Measurements from ENCODE around the gene PBRM1. TPM values are rescaled to one million over a fixed set of nuclear protein-coding genes. Genes with fewer than 3 reads are reported as not detected.

PBRM1 gene
- total and polyA plus RNA-seq, 2 of the 8 experiments (the other 6 are each of a cell fraction or from before 2014, with no cell fraction given) = 19.3 to 65.8 TPM

DNA sequence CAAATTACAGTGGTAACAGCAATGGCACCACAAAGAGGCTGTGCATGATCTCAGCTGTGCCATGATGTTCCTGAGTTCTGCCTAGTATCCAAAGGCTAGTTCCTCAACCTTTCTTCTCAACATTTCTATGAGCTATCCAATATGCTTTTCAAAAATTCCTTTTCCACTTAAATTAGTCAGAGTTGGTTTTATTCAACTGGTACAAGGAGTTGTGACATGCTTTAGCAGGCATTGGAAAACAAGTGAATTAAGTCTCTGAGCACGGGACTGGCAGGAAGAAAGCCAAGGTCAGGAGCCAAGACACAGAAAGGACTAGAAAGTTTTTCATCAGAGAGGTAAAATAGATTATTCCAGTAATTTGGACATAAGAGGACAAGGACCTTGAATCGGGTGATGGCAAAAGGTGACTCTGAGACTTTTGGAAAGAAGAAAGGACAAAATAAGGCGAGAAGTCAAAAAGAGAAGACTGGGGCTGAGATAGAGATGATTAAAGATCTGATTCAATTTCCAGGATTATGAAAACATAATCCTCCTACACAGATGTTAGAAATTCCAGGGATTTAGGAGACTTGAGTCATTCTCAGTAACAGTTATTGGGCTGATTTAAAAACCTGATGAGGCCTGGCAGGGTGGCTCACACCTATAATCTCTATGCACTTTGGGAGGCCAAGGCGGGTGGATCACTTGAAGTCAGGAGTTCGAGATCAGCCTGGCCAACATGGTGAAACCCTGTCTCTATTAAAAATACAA lies 36.1 kb downstream of the PBRM1 start:
- no peak overlapping the region for H4K8ac ChIP-seq (ENCODE audit: extremely low read depth, insufficient read depth, low read length)
- no peak overlapping the region for H2BK20ac ChIP-seq (ENCODE audit: low read length)
- WGBS, 2 experiments (ENCODE audit: extremely low coverage in 1 of 2, insufficient coverage in 1 of 2, insufficient read length in 1 of 2, insufficient replicate concordance in 2 of 2, low coverage in 1 of 2, low lambda C conversion rate in 2 of 2, missing lambda C conversion rate in 1 of 2) = 87% methylated on average over 4 of the region's 5 CpGs; no CpG with 5 or more reads in 1 of the 2 experiments
- TF ChIP-seq BCL11A (IDR thresholded peaks at IDR 0.05; ENCODE audit: low read depth in 2 of 2, low read length in 2 of 2) = no peak
- TF ChIP-seq POU5F1 (IDR thresholded peaks at IDR 0.05; ENCODE audit: low read depth, low read length) = no peak
- TF ChIP-seq SP4 (IDR thresholded peaks at IDR 0.05; ENCODE audit: low read length) = no peak
- TF ChIP-seq SIX5 (IDR thresholded peaks at IDR 0.05; ENCODE audit: low read depth, low read length) = no peak
- TF ChIP-seq SIN3A (conservative IDR thresholded peaks at IDR 0.05 in 1 of 2, IDR thresholded peaks at IDR 0.05 in 1 of 2; ENCODE audit: low read depth in 1 of 2, low read length in 2 of 2) = no peak
- TF ChIP-seq CEBPB (IDR thresholded peaks at IDR 0.05; ENCODE audit: low read depth, low read length) = no peak
- TF ChIP-seq MAX (IDR thresholded peaks at IDR 0.05) = no peak
- no peak for TF ChIP-seq POLR2A (IDR thresholded peaks at IDR 0.05; ENCODE audit: control extremely low read depth in 1 of 2, low read depth in 2 of 2, low read length in 2 of 2)
- no peak for TF ChIP-seq GTF2F1 (IDR thresholded peaks at IDR 0.05; ENCODE audit: borderline replicate concordance, low read depth, low read length)
- TF ChIP-seq TEAD4 (IDR thresholded peaks at IDR 0.05; ENCODE audit: low read depth, low read length) = no peak
- no peaks in the 10 kb centered on the region for H3K23me2 ChIP-seq (ENCODE audit: low read depth, low read length)
- no peak overlapping the region for H2AK5ac ChIP-seq (ENCODE audit: low read depth, low read length)
- H3K9me3 ChIP-seq (ENCODE audit: insufficient read depth in 2 of 2, low read depth in 1 of 2, low read length in 1 of 2) = no peaks in the 10 kb centered on the region
- H3K56ac ChIP-seq (replicated peaks; ENCODE audit: insufficient read length, low read depth, low read length) = no peak overlapping the region
- no peak overlapping the region; a peak in 1 of 7 replicates for H3K9ac ChIP-seq (replicated peaks in 1 of 4; ENCODE audit: extremely low read depth in 1 of 4, low read depth in 3 of 4, low read length in 3 of 4)
- CTCF ChIA-PET (ENCODE audit: partially characterized antibody) = interaction anchor here (1.3 kb wide), 1 partner anchor 9 kb away, joined by 3 read pairs; no protein-coding TSS in a partner anchor
- H3K23ac ChIP-seq (ENCODE audit: insufficient read length) = no peak overlapping the region
- peaks cover 5 to 58% (median 19%) of the 10 kb centered on the region in 4 experiments; a peak in 7 of 8 replicates for H3K36me3 ChIP-seq (ENCODE audit: control insufficient read depth in 2 of 4, insufficient read depth in 4 of 4, low read length in 3 of 4)
- H2AFZ ChIP-seq (ENCODE audit: low read length) = no peak overlapping the region
- no peak overlapping the region for H3K4ac ChIP-seq (replicated peaks; ENCODE audit: insufficient read length, low read depth, low read length)
- no peaks in the 10 kb centered on the region for H3K27me3 ChIP-seq (replicated peaks in 1 of 4; ENCODE audit: control insufficient read depth in 3 of 4, extremely low read depth in 1 of 4, insufficient read depth in 3 of 4, low read length in 3 of 4)
- no peak overlapping the region for H3K14ac ChIP-seq (ENCODE audit: insufficient read length)
- H3K4me2 ChIP-seq (ENCODE audit: insufficient read depth in 1 of 2, low read depth in 2 of 2, low read length in 2 of 2) = no peak overlapping the region
- H4K5ac ChIP-seq (ENCODE audit: insufficient read length, low read depth, low read length) = no peak overlapping the region
- no peaks in the 10 kb centered on the region for H3K4me1 ChIP-seq (replicated peaks in 1 of 4; ENCODE audit: control insufficient read depth in 3 of 4, insufficient read depth in 4 of 4, low read length in 3 of 4)
- DNase-seq (ENCODE audit: low read depth in 1 of 2, low spot score in 2 of 2) (no peak), FAIRE-seq (no peak)
- H2BK5ac ChIP-seq (ENCODE audit: low read depth, low read length) = no peak overlapping the region
- H3K79me2 ChIP-seq (ENCODE audit: control insufficient read depth in 1 of 2, insufficient read depth in 2 of 2, low read length in 2 of 2) = no peaks in the 10 kb centered on the region
- no peaks in the 10 kb centered on the region for H3K79me1 ChIP-seq (ENCODE audit: low read depth, low read length)
- no peak overlapping the region for H2BK120ac ChIP-seq (replicated peaks; ENCODE audit: low read depth, low read length)
- no peak overlapping the region for H2BK15ac ChIP-seq (ENCODE audit: low read length)
- H2BK12ac ChIP-seq (ENCODE audit: low read depth, low read length) = no peak overlapping the region
- POLR2A ChIA-PET (ENCODE audit: partially characterized antibody) = interaction anchor here (0.8 to 0.9 kb wide), 2 partner anchors 37 to 67 kb away, joined by 3 read pairs; no protein-coding TSS in a partner anchor
- no peak overlapping the region for H4K91ac ChIP-seq (replicated peaks; ENCODE audit: insufficient read length, low read length)
- H3K4me3 ChIP-seq (ENCODE audit: extremely low read depth in 1 of 4, insufficient read depth in 2 of 4, low read depth in 3 of 4, low read length in 4 of 4) = no peak overlapping the region
- no peak overlapping the region for H3K18ac ChIP-seq (ENCODE audit: extremely low read depth, low read length)
- H3K27ac ChIP-seq (ENCODE audit: low read depth, low read length) = no peak overlapping the region
- H4K20me1 ChIP-seq (replicated peaks in 1 of 2; ENCODE audit: control insufficient read depth in 1 of 2, insufficient read depth in 2 of 2, low read length in 2 of 2) = no peaks in the 10 kb centered on the region

Data from H1 (cell line).